Fibroblast of mammary gland (primary cell): ENCODE measurements around the gene DCAF8L2.
"Not testable (repeated sequence)": the region's sequence is repeated elsewhere in the genome, so short reads cannot be mapped to it uniquely, and the experiment has no call there.

Experiments used
- DNase-seq: peaks from one replicate; pipeline ENCODE4 v3.0.0-alpha.2; 2010; ENCODE audit warnings: low read depth
- H3K4me3 ChIP-seq: 2 replicates; pipeline ENCODE4 v1.5.1; 2011; ENCODE audit warnings: low read depth, mild to moderate bottlenecking, low read length, moderate library complexity; ENCODE audit not compliant: control insufficient read depth
- CTCF ChIP-seq: conservative IDR thresholded peaks from 2 replicates; pipeline ENCODE4 v1.5.1; 2011; ENCODE audit warnings: low read depth, low read length, inconsistent platforms; ENCODE audit not compliant: control insufficient read depth, insufficient read depth

The DCAF8L2 gene

GRCh38 chrX:27746516-27746915, 156.4 kb downstream of the DCAF8L2 start:
- TF ChIP-seq CTCF: no peak
- no peak overlapping the region for H3K4me3 ChIP-seq
- no peak for DNase-seq

- not testable (repeated sequence) for H3K4me3 ChIP-seq, DNase-seq
Observed at GRCh38 chrX:27750298-27750697, 160.2 kb downstream of the DCAF8L2 start.

- H3K4me3 ChIP-seq: no peak overlapping the region
- TF ChIP-seq CTCF: no peak
- DNase-seq: no peak
Observed at GRCh38 chrX:27751976-27752375, 161.8 kb downstream of the DCAF8L2 start.

- TF ChIP-seq CTCF: no peak
- H3K4me3 ChIP-seq: no peak overlapping the region
- no peak for DNase-seq
Observed at GRCh38 chrX:27765718-27766117, 175.6 kb downstream of the DCAF8L2 start.

GRCh38 chrX:27767387-27767786, 177.2 kb downstream of the DCAF8L2 start:
- H3K4me3 ChIP-seq: no peak overlapping the region
- DNase-seq: peak; percentile 2
- TF ChIP-seq CTCF: no peak

- TF ChIP-seq CTCF: no peak
- H3K4me3 ChIP-seq: no peak overlapping the region
- no peak for DNase-seq
Observed at GRCh38 chrX:27775984-27776383, 185.8 kb downstream of the DCAF8L2 start.

GRCh38 chrX:27796640-27797257, 206.6 kb downstream of the DCAF8L2 start:
- no peak for DNase-seq
- no peak overlapping the region for H3K4me3 ChIP-seq
- no peak for TF ChIP-seq CTCF
